ENCODE data around the gene ELK4.

The ELK4 gene

DNA sequence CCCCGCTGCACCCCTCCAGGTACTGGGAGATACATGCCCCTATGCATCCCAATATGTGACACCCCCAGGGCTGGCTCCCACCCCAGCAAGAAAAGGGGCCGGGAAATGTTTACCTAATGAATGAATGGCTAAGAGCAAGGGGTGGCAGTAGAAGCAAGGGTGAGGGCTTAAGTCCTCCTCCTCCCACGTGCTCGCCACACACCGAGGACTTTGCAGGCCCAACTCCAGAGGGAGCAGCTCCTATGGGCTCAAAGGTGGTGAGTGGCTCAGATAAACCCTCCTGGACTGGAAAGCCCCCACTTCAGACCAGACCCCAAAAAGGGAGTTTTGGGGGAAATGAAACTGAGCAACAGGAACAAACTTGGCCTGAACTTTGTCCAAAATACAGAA is 37.1 kb upstream of the ELK4 start:
- H3K27ac ChIP-seq: peak overlapping the region; percentile 38
- TF ChIP-seq ZFX (IDR thresholded peaks at IDR 0.05): no peak

DNA sequence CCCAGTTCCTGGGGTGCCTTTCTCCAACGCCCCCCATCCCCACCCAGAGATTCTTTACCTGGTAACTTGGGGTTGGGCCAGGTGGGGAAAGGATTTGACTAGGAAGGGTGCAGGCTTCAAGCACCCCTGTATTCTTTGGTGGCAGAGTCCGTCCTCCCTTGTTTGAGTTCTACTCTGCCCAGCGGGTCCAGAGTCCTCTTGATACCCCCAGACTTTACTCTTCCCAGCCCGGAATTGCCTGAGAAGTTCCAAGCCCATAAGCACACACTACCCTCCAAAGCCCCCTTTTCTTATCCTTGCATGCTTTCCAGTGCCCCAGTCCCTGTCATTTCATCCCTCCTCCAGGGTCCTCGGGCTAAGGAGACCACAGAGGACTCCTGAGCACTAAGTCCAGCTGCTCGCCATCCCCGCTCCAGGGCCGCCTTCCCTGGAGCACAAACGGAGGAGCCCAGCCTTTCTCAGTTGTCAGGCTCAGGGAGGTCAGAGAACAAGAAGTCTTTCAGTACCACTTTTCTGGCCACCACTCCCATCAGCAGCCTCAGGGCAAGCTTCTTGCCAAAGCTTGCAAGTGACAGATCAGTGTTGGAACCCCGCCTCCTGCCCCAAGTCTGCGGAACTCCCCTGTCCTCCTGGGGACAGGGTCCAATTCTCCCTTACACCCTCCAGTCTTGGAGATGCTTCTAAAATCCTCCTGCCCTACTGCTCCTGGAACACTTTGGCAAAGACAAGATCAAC is 36.3 kb upstream of the ELK4 start:
- TF ChIP-seq, protein P1, sequence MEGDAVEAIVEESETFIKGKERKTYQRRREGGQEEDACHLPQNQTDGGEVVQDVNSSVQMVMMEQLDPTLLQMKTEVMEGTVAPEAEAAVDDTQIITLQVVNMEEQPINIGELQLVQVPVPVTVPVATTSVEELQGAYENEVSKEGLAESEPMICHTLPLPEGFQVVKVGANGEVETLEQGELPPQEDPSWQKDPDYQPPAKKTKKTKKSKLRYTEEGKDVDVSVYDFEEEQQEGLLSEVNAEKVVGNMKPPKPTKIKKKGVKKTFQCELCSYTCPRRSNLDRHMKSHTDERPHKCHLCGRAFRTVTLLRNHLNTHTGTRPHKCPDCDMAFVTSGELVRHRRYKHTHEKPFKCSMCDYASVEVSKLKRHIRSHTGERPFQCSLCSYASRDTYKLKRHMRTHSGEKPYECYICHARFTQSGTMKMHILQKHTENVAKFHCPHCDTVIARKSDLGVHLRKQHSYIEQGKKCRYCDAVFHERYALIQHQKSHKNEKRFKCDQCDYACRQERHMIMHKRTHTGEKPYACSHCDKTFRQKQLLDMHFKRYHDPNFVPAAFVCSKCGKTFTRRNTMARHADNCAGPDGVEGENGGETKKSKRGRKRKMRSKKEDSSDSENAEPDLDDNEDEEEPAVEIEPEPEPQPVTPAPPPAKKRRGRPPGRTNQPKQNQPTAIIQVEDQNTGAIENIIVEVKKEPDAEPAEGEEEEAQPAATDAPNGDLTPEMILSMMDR (conservative IDR thresholded peaks at IDR 0.05): no peak
- no peak for TF ChIP-seq ZFX (IDR thresholded peaks at IDR 0.05)
- H3K27ac ChIP-seq: peak overlapping the region; percentile 38

DNA sequence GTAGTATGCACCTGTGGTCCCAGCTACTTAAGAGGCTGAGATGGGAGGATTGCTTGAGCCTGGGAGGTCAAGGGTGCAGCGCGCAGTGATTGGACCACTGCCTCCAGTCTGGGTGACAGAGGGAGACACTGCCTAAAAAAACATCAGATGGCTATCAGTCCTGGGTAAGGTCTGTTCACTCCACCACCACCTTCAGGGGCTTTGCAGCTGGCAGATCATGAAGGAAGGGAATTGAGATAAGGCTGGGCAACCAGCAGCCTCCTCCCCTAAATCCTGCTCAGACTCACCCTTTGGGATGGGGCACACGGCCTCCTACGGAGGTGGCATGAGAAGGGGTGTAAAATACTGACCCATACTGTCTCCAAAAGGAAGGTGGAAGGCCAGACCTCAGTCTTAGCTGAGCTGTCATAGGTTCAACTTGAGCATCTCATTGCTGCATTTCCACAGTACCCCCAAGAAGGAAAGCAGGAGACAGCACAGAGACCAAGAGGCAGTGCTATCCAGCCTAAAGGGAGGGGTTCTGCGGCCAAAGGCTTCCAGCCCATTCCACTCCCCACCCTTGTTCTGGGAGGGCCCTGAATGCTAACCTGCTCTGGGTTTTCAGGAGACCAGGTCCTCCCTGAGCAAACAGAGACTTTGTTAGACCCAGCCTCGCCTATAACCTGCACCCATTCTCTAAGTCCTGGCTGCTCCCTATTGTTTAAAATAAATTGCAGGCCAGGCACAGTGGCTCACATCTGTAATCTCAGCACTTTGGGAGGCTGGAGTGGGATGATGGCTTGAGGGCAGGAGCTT is 34.8 kb upstream of the ELK4 start:
- H3K27ac ChIP-seq: peak overlapping the region; percentile 67
- no peak for TF ChIP-seq ZFX (IDR thresholded peaks at IDR 0.05)
- TF ChIP-seq, protein P1 (conservative IDR thresholded peaks at IDR 0.05): no peak

DNA sequence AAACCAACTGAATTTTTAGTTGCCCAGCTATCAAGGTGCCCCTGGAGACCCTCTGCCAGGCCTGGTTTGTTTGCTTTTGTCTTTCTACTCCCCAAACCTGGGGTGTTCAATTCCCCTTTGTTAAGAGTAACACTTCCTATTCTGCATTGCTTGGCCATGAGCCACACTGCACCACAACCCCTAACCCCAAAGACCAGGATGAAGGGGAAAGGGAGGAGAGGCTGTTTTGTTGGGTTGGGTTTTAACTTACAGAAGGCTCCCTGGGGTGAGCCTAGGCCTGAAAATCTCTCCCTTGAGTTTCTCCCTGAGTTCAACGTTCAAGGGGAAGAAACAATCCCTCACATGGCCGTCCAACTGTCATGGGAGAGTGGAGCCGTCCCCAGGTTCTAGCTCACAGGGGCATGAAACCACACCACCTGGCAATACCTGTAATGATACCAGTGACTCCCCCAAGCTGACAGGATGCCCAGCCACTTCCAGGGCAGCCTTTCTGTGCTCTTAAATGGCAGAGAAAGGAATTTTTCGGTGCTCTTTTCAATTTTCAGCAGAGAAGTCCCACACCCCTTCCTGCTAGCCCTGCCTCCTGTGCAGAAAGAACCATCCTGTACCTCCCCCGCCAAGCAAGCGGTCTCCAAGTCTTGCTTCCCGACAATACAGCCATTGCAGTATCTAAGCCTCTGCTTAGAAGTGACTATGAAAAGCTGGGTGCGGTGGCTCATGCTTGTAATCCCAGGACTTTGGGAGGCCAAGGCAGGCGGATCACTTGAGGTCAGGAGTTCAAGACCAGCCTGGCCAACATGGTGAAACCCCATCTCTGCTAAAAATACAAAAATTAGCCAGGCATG is 33.6 kb upstream of the ELK4 start:
- TF ChIP-seq, protein P1 (conservative IDR thresholded peaks at IDR 0.05): no peak
- TF ChIP-seq ZFX (IDR thresholded peaks at IDR 0.05): no peak
- H3K27ac ChIP-seq: peak overlapping the region; percentile 67

DNA sequence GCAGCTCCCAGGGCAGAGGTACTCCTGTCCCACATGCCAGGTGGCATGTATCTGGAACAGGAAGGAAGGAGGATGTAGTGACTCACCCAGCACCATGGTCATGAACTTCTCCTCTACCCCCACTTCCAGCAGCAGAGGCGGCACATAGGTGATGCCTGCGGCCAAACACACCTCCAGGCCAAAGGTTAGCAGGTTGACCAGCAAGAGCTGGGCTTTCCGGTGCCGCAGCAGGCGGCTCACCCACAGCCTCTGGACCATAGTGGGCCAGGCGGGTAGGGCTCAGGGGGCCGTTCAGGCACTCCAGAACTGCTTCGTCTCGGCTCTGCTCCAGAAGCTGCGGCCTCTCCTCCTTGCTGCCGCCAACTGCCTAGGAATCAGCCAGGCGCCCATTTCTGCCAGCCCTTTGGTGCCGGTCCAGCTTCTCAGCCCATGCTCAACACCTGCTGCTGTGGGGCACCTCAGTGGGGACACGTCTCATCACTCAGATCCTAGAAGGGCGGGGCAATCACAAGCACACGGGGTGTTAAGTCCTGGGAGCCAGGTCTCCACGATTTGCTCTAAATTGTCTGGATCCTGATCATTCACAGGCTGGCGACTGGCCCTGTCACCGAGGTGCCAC is 32.7 kb upstream of the ELK4 start:
- TF ChIP-seq, protein P1 (conservative IDR thresholded peaks at IDR 0.05): no peak
- TF ChIP-seq ZFX (IDR thresholded peaks at IDR 0.05): no peak
- peak overlapping the region; percentile 67 for H3K27ac ChIP-seq

DNA sequence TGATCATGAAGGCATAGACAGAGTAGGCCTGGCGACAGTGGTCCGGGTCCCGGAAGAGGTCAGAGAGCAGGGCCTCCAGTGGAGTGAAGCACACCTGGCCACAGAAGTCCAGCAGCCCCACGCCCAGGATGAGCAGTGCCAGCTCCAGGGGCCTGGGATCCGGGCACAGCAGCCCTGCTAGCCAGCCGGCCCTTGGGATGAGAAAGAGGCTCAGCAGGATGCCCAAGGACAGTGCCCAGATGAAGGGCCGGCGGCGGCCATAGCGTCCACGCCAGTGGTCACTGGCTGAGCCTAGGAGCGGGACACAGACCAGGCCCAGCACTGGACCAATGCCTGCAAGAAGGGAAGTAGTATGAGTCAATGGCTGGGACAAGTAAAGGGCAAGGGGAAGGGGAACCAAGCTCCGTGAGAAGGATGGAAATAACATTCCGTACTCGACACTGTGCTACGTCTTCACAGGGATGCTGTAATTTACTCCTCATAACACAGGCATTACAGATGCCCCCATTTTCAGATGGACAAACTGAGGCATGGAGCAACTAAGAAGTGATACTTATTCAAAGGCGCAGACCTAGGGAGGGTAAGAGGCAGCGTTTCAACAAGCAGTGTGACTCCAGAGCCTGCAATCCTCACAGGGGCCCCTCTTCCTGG is 31.6 kb upstream of the ELK4 start:
- peak overlapping the region; percentile 67 for H3K27ac ChIP-seq
- TF ChIP-seq, protein P1 (conservative IDR thresholded peaks at IDR 0.05): no peak
- TF ChIP-seq ZFX (IDR thresholded peaks at IDR 0.05): no peak

DNA sequence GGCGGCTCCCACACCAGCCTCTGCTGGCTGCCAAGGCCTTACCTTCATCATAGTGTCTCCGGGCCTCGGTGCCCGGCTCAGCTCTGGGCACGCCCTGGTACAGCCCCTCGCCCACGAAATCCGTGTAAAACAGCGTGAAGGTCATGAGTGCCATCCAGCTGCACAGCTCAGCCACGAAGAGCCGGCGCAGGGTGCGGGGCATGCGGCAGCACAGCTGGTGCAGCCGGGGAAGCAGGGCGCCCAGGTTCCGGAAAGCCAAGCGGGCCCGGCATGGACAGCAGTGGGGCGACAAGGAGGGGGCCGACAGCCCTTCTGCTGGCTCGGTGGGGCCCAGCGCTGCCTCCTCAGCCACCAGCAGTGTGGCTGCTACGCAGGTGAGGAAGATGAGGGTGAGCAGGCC is 31.0 kb upstream of the ELK4 start:
- TF ChIP-seq, protein P1 (conservative IDR thresholded peaks at IDR 0.05): no peak
- TF ChIP-seq ZFX (IDR thresholded peaks at IDR 0.05): no peak
- peak overlapping the region; percentile 67 for H3K27ac ChIP-seq
